RWPE2 (cell line): Measurements from ENCODE around the gene PTPN18.
A peak's percentile ranks its signal among the peaks of the same experiment; 100 is the strongest.

Experiments used
- ATAC-seq: fragments of 200-7000 bp; cut with Tn5 transposase; 3 replicates; pipeline ENCODE4 v1.9.1; 2021; ENCODE audit warnings: low read depth
- DNase-seq: peaks from one replicate; pipeline ENCODE4 v3.0.0-alpha.2; 2020; ENCODE audit warnings: low spot score
- H3K27ac ChIP-seq: fragments of 450-650 bp; 2 replicates; pipeline ENCODE4 v1.5.1; 2017; ENCODE audit warnings: mild to moderate bottlenecking; ENCODE audit not compliant: poor library complexity, severe bottlenecking
- H3K27me3 ChIP-seq: fragments of 250-450 bp; sonication (Bioruptor Pico); 2 replicates; pipeline ENCODE4 v1.5.1; 2021; ENCODE audit warnings: mild to moderate bottlenecking, moderate library complexity; ENCODE audit not compliant: insufficient read depth, poor library complexity, severe bottlenecking
- H3K36me3 ChIP-seq: fragments of 250-450 bp; sonication (Bioruptor Pico); 2 replicates; pipeline ENCODE4 v1.5.1; 2020; ENCODE audit warnings: low read depth, mild to moderate bottlenecking, moderate library complexity
- H3K4me1 ChIP-seq: fragments of 250-450 bp; sonication (Bioruptor Pico); 2 replicates; pipeline ENCODE4 v1.5.1; 2021; ENCODE audit warnings: mild to moderate bottlenecking, moderate library complexity; ENCODE audit not compliant: insufficient read depth, poor library complexity, severe bottlenecking
- H3K4me3 ChIP-seq: fragments of 250-450 bp; sonication (Bioruptor Pico); 2 replicates; pipeline ENCODE4 v1.5.1; 2021; ENCODE audit warnings: mild to moderate bottlenecking, moderate library complexity; ENCODE audit not compliant: severe bottlenecking
- H3K9me3 ChIP-seq: fragments of 250-450 bp; sonication (Bioruptor Pico); 2 replicates; pipeline ENCODE4 v1.5.1; 2021; ENCODE audit warnings: mild to moderate bottlenecking, moderate library complexity; ENCODE audit not compliant: severe bottlenecking
- TF ChIP-seq, protein P1 (sequence below): fragments of 450-650 bp; IDR thresholded peaks from one replicate; pipeline ENCODE4 v1.5.1; 2017; ENCODE audit warnings: mild to moderate bottlenecking, moderate library complexity; ENCODE audit not compliant: poor library complexity, severe bottlenecking

The PTPN18 gene

DNA sequence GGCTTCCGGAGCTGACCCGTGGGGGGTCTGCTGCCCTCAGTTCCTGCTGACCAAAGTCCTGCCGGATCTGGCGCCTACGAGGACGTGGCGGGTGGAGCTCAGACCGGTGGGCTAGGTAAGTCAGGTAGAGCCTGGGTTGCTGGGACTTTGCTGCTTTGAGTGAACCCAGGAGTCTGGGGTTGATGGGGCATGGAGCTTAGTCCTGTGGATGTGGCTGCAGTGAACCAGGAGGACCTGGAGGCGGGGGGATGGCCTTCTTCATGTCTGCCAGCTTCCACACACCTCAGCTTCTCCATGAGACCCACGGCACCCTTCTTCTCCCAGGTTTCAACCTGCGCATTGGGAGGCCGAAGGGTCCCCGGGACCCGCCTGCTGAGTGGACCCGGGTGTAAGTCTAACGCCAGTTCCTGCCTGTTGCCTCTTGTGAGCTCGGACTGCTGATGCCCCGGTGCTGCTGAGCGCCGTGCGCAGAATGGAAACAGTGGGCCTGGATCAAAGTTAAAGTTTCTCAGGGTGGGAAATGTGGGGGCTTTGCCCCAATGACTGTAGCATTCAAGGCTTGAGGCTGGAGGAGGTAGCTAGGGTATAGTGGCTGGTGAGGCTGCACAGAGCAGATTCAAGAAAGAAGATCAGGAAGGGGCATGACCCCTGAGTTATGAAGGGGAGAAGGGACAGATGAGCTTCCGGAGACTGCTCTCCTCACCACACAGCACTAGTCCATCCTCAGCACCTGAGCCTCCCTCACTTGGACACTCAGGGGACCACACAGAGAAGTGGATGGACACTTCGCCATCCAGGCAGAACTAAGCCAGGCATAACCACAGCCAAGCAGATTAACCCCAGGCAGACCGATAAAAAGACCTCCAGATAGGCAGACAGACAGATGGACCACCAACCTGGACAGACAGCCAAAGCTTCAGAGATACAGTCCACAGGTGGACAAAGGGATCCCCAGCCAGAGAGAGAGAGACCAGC lies 17.3 kb downstream of the PTPN18 start:
- Histone ChIP-seq H3K9me3 (no peaks in the 10 kb centered on the region), H3K36me3 (peaks cover 17% of the 10 kb centered on the region; the same call in 1 of the 2 replicates), H3K27ac (peak overlapping the region; percentile 45), H3K4me3 (peak overlapping the region; percentile 66), H3K4me1 (no peaks in the 10 kb centered on the region), H3K27me3 (no peaks in the 10 kb centered on the region)
- TF ChIP-seq, protein P1, sequence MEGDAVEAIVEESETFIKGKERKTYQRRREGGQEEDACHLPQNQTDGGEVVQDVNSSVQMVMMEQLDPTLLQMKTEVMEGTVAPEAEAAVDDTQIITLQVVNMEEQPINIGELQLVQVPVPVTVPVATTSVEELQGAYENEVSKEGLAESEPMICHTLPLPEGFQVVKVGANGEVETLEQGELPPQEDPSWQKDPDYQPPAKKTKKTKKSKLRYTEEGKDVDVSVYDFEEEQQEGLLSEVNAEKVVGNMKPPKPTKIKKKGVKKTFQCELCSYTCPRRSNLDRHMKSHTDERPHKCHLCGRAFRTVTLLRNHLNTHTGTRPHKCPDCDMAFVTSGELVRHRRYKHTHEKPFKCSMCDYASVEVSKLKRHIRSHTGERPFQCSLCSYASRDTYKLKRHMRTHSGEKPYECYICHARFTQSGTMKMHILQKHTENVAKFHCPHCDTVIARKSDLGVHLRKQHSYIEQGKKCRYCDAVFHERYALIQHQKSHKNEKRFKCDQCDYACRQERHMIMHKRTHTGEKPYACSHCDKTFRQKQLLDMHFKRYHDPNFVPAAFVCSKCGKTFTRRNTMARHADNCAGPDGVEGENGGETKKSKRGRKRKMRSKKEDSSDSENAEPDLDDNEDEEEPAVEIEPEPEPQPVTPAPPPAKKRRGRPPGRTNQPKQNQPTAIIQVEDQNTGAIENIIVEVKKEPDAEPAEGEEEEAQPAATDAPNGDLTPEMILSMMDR = peak; percentile 51
- ATAC-seq = peak; percentile 22
- DNase-seq = no peak

DNA sequence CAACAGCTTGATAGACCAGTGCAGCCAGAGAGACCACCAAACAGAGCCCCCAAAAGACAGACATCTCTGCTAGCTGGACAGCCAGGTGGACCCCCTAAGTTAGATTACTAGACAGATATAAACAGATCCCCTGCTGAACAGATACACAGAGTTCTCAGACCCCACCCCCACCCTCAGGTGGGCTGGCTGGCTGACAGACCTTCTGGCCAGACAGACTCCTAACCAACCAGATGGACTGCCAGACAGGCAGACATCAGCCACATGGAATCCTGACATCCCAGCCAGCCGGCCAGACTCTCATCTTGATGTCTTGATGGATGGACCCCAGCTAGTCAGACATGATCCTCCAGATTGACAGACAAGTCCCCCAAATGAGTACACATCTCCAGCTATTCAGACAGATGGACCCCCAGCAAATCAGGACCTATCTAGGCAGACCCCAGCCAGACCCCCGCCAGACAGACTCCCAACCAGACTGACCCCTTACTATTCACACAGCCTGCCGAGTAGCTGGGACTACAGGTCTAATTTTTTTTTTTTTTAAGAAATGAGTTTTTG lies 18.0 kb downstream of the PTPN18 start:
- TF ChIP-seq, protein P1 = no peak
- H3K27me3 ChIP-seq = no peaks in the 10 kb centered on the region
- no peaks in the 10 kb centered on the region for H3K4me1 ChIP-seq
- DNase-seq = no peak
- H3K9me3 ChIP-seq = no peaks in the 10 kb centered on the region
- peak overlapping the region; percentile 66 for H3K4me3 ChIP-seq
- H3K27ac ChIP-seq = no peak overlapping the region
- ATAC-seq = no peak
- peaks cover 17% of the 10 kb centered on the region; the same call in 1 of the 2 replicates for H3K36me3 ChIP-seq

DNA sequence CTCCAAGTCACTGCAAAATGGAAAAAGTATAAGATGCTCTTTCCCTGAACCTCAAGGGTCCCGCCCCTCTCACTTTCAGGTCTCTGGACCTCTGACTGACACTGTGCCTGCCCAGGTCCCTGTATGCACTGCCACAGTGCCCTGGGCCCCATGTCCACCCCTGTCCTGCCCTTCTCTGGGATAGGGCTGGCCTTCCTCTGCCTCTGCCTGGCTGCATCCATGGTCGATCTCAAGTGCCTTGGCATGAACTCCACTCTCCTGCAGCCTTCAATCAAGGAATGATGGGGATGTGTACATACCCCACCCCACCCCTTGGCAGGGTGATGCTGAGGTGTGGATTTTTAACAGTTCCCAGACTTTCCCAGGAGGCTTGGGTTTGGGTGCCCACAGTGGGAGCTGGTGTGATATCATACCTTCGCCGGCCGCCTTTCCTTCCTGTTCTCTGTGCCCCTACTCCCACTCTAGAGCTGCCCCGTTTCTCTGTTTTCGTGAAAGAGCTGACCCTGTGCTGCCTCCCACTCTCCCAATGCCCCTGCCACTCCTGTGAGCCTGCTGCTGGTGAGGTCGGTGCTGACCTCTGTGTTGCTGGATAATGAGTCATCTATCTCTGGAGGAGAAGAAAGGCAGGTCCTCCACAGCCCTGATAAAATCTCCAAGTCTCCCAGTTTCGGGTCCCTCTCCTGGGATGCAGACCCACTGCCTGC lies 18.9 kb downstream of the PTPN18 start:
- ATAC-seq (no peak), DNase-seq (no peak)
- H3K4me3 ChIP-seq = no peak overlapping the region
- H3K27ac ChIP-seq = no peak overlapping the region
- H3K4me1 ChIP-seq = no peaks in the 10 kb centered on the region
- H3K9me3 ChIP-seq = no peaks in the 10 kb centered on the region
- H3K36me3 ChIP-seq = peaks cover 17% of the 10 kb centered on the region; the same call in 1 of the 2 replicates
- no peaks in the 10 kb centered on the region for H3K27me3 ChIP-seq
- TF ChIP-seq, protein P1 = no peak

DNA sequence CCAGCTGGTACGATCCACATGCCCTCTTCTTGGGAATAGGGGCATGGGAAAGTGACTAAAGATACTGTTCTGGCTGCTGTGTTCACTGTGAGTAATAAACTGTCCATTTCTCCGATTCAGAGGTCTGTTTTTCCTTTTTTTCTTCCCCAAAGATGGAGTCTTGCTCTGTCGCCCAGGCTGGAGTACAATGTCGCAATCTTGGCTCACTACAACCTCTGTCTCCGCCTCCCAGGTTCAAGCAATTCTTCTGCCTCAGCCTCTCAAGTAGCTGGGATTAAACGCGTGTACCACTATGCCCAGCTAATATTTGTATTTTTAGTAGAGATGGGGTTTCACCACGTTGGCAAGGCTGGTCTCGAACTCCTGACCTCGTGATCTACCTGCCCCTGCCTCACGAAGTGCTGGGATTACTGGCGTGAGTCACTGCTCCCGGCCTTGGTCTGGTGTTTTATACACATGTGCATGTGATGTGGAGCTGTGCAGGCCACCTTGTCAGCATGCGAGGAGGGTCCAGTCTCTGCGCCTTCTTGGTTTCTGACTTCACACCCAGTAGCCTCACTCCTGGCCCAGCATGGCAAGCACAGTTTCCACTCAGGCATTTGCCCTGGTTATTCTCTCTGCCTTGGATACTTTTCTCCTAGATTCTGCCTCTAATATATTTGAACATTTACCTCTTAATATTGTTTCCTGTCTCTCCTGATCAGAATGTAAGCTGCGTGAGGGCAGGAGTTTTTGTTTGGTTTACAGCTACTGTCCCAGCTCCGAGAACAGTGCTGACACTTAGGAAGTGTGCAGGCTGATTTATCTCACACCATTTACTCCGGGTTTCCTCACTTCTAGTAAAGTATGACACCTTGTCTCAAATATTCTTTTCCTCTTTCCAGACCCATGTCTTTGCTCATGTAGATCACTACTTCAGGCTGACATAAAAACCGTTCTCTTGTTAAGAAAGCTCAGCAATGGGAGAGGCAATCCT lies 19.7 kb downstream of the PTPN18 start:
- TF ChIP-seq, protein P1 = no peak
- Histone ChIP-seq H3K9me3 (no peaks in the 10 kb centered on the region), H3K27me3 (no peaks in the 10 kb centered on the region), H3K36me3 (peaks cover 17% of the 10 kb centered on the region; the same call in 1 of the 2 replicates), H3K27ac (no peak overlapping the region), H3K4me3 (no peak overlapping the region), H3K4me1 (no peaks in the 10 kb centered on the region)
- no peak for DNase-seq
- ATAC-seq = no peak
